Hippocampal formation (tissue), 2 donors: Measurements from ENCODE around the gene DBNDD1.
"Not testable (repeated sequence)": the region's sequence is repeated elsewhere in the genome, so short reads cannot be mapped to it uniquely, and the experiment has no call there.

Experiments used
- DNase-seq, 2 donors: peaks; one replicate each; lab custom pipeline; 2025; lab: John Stamatoyannopoulos, UW

The DBNDD1 gene

GRCh38 chr16:90011508-90011819 is 7.8 kb downstream of the DBNDD1 start:
- no peak for DNase-seq

- DNase-seq, result no peak
Observed at GRCh38 chr16:90010676-90011507, 8.4 kb downstream of the DBNDD1 start.

DNA sequence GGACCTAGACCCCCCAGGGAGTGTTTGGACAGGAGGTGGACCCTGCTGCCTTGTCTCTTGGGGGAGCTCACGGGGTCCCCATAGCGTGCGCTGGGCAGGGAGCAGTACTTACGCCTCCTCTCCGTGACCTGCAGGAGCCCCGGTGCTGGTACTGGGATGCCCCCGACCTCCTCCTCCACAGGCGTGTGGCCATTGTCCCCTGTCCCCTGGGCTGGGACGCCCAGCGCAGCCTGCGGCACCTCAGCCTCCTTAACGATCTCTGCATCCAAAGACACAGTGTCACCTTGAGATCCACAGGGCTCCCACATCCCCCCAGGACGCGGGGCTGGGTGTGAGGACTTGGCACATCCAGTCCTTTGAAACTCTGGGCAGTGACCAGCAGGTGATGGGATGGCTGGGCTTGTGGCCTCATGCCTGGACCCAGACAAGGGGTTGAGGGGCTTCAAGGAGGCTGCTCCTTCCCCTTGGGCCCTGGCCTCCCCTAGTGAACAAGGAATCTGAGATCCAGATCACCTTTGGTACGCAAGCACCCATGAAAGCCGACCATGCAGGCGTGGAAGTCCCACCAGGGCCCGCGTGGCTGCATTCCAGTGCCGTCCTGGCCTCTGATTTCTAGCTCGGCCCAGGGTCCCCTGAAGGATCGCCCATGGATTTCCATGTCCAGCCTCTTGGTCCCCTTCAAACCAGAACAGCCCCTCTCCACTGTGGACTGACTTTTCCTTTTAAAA is 9.9 kb downstream of the DBNDD1 start:
- DNase-seq, result no peak

DNA sequence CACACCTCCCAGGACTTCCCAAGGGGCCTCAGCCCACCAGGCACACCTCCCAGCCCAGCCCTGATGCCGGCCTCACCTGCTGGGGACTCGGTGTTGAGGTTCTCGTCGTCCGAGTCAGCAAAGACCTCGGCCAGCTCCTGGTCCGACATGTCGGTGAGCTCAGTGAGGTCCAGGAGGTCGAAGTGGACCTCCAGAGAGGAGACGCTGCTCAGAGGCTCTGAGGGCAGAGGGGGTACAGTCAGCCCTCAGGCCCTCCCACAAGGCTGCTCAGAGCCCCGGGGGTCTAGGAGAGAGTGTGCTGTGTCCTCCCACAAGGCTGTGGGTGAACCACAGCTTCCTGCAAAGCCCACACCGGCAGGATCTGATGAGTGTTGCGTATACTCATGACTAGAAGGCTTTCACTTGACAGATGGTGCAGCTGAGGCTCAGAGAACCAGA is 10.5 kb downstream of the DBNDD1 start:
- no peak for DNase-seq

DNA sequence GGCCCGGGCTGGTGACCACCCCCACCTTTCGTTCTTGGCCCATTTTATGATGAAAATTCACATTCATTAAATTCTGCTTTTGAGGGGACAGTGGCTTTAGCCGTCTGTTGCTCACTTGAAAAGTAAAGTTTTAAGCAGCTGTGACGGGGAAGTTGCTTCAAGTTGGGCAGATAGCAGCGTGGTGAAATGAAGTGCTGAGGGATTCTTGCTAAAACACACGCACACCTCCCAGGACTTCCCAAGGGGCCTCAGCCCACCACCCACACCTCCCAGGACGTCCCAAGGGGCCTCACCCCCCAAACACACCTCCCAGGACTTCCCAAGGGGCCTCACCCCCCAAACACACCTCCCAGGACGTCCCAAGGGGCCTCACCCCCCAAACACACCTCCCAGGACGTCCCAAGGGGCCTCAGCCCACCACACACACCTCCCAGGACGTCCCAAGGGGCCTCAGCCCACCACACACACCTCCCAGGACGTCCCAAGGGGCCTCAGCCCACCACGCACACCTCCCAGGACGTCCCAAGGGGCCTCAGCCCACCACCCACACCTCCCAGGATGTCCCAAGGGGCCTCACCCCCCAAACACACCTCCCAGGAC is 11.5 kb downstream of the DBNDD1 start:
- DNase-seq, result not testable (repeated sequence)

DNA sequence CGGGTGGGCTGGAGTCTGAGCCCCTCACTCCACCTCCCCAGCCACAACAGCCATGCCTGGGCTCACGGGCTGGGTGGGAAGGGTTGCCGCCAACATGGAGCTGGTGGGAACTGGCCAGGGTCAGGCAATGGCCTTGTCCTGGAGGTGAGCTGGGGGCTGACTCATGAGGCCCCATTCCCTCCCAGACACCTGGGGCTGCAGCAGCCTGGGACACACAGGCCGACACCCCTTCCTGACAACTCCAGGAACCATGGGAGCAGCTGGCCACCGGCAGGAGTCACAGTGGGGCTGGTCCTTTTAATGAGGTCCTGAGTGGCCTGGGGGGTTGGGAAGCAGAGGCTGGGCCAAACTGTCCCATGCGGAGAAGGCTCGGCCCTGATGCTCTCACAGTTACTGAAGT is 12.2 kb downstream of the DBNDD1 start:
- no peak for DNase-seq

DNA sequence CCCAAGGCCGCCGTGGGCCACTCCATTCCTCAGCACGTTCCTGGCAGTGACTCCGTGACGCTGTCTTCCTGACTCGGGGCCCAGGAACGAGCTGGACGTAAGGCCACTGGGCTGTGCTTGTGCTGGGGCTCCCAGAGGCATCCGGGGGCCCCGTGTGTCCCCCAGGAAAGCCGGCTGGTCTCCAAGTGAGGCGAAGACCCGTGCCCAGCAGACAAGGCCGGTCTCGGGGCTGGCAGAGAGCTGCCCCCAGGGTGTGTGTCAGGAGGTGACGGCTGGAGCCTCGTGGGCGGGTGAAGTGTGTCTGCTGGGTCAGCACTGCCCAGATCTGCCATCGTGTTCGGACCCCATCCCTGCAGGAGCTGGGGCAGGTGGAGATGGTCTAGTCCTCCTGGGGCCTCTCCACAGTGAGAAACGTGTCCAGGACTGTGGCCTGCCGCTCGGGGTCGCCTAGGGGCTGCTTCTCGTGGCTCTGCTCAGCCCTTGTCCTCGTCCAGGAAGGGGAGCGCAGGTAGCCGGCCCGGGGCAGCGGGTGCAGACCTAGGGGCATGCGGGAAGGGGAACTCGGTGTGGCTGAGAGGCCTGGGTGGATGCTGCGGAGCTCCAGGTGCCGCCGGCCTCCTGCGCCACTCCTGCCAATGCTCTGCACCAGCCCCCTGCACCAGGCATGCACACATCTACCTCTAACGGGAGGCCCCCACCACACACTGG is 13.1 kb downstream of the DBNDD1 start:
- DNase-seq, result no peak

DNA sequence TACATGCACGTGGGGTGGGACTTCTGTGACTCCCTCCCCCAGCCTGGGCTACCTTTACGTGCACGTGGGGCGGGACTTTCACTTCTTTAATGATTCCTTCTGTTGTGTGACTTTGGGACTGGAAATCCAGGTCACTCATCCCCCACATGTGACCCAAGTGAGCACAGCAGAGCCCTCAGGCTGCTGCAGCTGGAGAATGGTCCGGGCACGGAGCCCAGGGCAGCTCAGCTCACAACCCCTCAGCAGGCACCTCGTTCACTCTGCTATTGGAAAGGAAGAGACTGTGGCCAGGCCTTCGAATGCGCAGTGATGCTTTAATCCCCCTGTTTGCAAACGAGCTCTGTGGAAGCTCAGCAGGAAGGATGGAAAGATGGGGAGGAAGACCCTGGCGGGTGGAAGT is 14.7 kb downstream of the DBNDD1 start:
- no peak for DNase-seq

DNA sequence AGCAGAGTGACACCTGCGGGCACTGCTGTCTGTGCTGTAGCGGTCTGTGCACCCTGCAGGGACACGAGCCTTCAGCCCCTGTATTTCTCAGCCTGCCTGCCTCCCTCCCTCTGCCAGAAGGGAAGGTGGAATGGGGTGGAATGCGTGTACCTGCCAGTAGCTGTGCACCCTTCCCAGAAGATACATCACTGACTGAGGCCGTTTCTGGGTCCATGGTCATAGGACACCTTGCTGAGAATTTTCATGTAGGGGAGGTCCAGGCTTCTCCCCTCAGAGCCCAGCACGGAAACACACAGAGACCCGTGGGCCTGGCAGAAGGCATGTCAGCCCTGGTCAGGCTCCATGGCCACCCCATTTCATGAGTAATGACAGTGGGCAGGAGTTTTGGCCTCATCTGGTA is 16.5 kb downstream of the DBNDD1 start:
- no peak for DNase-seq

DNA sequence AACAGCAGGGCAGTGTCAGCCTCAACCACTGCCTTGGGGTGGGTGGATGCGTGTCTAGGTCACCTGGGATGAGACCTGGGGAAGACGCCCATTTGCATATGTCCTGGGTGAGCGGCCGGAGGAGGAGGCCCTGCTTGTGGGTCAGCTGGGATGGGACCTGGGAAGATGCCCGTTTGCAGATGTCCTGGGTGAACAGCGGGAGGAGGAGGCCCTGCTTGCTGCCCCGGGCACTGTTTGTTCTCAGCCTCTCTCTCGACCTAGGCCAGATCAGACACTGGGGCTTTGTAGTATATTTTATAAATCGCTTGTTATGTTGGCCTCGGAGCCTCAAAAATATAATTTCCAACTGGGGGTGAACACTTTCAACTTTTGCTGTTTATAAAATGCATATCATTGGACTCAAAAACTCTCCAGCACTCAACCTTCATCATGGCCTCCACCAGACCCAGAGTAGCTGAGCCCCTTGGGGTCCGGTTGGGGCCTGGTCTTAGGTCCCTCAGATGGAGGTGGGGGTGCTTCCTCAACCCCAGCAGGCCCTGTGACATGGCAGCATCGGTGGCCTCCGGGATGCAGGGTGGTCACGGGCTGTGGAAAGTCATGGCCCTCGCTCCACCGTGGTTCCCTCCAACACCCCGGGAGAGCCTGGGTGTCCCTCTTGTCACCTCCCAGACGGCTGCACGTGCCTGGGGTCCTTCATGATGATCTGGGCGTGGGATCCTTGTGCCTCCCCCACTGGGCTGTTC is 17.3 kb downstream of the DBNDD1 start:
- DNase-seq, result peak; percentile 11 to 13

DNA sequence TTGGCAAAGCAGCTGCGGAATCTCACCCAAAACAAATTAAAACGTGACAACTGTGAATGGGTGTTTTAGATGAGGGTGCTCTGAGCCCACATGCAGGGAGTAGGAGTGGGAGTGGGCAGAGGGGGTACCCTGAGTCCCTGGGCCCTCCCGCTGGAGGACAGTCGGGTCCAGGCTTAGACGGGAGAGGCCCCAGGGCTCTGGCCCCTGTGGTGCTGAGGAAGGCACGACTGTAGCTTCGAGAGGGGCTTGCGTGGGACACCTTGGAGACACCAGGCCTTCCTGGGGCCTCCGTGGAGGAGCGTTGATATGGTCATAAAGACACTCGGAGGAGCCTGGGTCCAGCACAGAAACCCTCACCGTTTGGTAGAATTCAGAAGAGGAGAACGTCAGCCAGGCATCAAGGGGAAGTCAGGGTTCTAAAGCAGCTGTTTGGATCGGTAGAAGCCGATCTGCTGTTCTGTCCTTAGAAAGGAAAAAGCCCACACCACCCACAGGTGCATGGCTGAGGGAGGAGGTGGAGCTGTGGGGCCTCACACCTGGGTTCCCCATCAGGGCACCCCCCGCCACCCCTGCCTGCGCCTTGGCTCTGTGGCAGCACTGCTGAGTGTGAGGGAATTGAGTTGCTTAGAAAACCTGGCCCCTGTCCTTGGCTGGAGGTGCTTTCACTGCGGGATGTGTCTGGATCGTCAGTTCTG is 18.4 kb downstream of the DBNDD1 start:
- DNase-seq, result no peak

GRCh38 chr16:89999831-90000574 is 19.3 kb downstream of the DBNDD1 start:
- no peak for DNase-seq

DNA sequence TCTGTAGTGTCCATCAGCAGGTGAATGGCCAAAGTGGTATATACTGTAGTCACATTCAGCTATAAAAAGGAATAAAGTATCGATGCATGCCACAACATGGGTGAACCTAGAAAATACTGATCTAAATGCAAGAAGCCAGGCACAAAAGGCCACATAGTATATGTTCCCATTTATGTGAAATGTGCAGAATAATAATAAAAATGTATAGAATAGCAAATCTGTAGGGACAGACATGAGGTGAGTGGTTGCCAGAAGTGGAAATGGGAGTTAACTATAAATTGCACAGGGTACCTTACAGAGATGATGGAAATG is 23.1 kb downstream of the DBNDD1 start:
- DNase-seq, result no peak

GRCh38 chr16:89995475-89996177 is 23.6 kb downstream of the DBNDD1 start:
- DNase-seq, result not testable (repeated sequence)

DNA sequence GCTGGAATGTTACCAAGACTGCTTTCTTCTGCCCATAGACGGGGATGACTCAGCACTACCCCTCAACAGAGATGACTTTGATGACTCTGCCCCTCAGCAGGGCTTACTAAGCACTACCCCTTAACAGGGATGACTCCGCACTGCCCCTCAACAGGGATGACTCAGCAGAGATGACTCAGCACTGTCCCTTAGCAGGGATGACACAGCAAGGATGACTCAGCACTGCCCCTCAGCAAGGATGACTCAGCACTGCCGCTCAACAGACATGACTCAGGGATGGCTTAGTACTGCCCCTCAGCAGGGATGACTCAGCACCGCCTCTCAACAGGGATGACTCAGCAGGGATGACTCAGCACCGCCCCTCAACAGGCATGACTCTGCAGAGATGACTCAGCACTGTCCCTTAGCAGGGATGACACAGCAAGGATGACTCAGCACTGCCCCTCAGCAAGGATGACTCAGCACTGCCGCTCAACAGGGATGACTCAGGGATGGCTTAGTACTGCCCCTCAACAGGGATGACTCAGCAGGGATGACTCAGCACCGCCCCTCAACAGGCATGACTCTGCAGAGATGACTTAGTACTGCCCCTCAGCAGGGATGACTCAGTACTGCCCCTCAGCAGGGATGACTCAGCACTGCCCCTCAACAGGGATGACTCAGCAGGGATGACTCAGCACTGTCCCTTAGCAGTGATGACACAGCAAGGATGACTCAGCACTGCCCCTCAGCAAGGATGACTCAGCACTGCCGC is 24.4 kb downstream of the DBNDD1 start:
- not testable (repeated sequence) for DNase-seq

DNA sequence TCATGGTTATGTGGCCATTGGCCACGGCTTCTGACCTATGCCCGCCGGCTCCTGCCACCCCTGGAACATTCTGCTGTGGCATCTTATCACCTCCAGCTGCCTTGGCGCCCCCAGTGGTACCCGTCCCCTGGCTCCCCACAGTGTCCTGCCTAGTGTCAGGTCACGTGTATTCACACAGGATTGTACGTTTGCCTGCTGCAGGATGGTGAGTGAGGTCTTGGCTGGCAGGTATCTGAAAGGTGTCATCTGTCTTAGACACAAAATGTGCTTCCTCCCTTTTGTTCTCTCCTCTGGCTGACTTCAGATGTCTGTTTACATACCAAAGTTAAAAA is 24.9 kb downstream of the DBNDD1 start:
- DNase-seq, result no peak

- no peak for DNase-seq
Observed at GRCh38 chr16:89993971-89994370, 25.3 kb downstream of the DBNDD1 start.

DNA sequence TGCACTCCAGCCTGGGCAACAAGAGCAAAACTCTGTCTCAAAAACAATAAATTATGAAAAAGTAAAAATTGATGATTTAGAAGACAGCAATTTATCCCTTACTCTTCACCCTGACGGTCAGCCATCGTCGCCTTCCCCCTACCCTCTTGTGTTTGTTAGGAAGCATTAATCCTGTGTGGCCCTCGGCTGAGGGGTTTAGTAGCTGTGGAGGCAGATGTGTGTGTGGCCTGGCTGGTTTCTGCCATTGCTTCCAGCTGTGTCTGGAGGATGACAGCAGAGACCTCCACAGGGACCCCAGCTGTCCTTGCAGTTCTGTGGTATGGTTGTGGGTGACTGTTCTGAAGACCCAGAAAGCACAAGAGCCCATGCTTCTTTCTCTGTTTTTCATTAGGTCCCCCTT is 25.9 kb downstream of the DBNDD1 start:
- DNase-seq, result no peak

- DNase-seq, result no peak
Observed at GRCh38 chr16:89990799-89991198, 28.5 kb downstream of the DBNDD1 start.
